Measurements from ENCODE around the gene MACROH2A1. TPM values are rescaled to one million over a fixed set of nuclear protein-coding genes. Genes with fewer than 3 reads are reported as not detected.
A peak's percentile ranks its signal among the peaks of the same experiment; 100 is the strongest.

Gene MACROH2A1
- polyA plus RNA-seq, 6 donors from 2014 or later, result 85.2 to 170 (median 120) TPM

GRCh38 chr5:135391116-135391868 is 7.7 kb downstream of the MACROH2A1 start:
- Mint-ChIP-seq H3K4me3 (peak overlapping the region in 1 of 8 donors; percentile 16), H3K27me3 (no peaks in the 10 kb centered on the region), H3K36me3 (peaks cover 22 to 26% of the 10 kb centered on the region in 2 donors), H3K4me1 (peaks cover 67 to 84% (median 77%) of the 10 kb centered on the region in 3 donors), H3K27ac (peak overlapping the region in 4 of 6 donors; percentile 34 to 89 (median 60)), H3K9me3 (no peaks in the 10 kb centered on the region)
- DNase-seq (no peak), ATAC-seq (ENCODE audit: low read depth in 2 of 2) (no peak)

GRCh38 chr5:135388860-135389435 is 10.1 kb downstream of the MACROH2A1 start:
- H3K27ac Mint-ChIP-seq, result no peak overlapping the region
- no peak for DNase-seq
- H3K4me1 Mint-ChIP-seq, result peaks cover 50 to 66% (median 58%) of the 10 kb centered on the region in 3 donors
- H3K36me3 Mint-ChIP-seq, result peaks cover 26 to 30% of the 10 kb centered on the region in 2 donors
- H3K9me3 Mint-ChIP-seq, result no peaks in the 10 kb centered on the region
- H3K27me3 Mint-ChIP-seq, result no peaks in the 10 kb centered on the region
- H3K4me3 Mint-ChIP-seq, result no peak overlapping the region
- no peak for ATAC-seq (ENCODE audit: low read depth in 2 of 2)

GRCh38 chr5:135387629-135387960 is 11.4 kb downstream of the MACROH2A1 start:
- peaks cover 30 to 35% of the 10 kb centered on the region in 2 donors for H3K36me3 Mint-ChIP-seq
- no peaks in the 10 kb centered on the region for H3K27me3 Mint-ChIP-seq
- H3K27ac Mint-ChIP-seq, result peak overlapping the region in 3 of 6 donors; percentile 39 to 65 (median 51)
- ATAC-seq (ENCODE audit: low read depth in 2 of 2) (no peak), DNase-seq (no peak)
- no peaks in the 10 kb centered on the region for H3K9me3 Mint-ChIP-seq
- H3K4me1 Mint-ChIP-seq, result peaks cover 43 to 56% (median 44%) of the 10 kb centered on the region in 3 donors
- no peak overlapping the region for H3K4me3 Mint-ChIP-seq

- Mint-ChIP-seq H3K4me3 (peak overlapping the region in 2 of 8 donors; percentile 16 to 39), H3K27ac (peak overlapping the region in 2 of 6 donors; percentile 39 to 65), H3K9me3 (no peaks in the 10 kb centered on the region), H3K36me3 (peaks cover 31 to 40% of the 10 kb centered on the region in 2 donors), H3K4me1 (peaks cover 39 to 56% (median 41%) of the 10 kb centered on the region in 3 donors), H3K27me3 (no peaks in the 10 kb centered on the region)
- no peak for ATAC-seq (ENCODE audit: low read depth in 2 of 2)
- no peak for DNase-seq
Measured at GRCh38 chr5:135386886-135387628, 12.0 kb downstream of the MACROH2A1 start.

GRCh38 chr5:135386096-135386495 is 12.9 kb downstream of the MACROH2A1 start:
- DNase-seq (no peak), ATAC-seq (ENCODE audit: low read depth in 2 of 2) (no peak)
- Mint-ChIP-seq H3K27ac (no peak overlapping the region), H3K27me3 (no peaks in the 10 kb centered on the region), H3K4me1 (peaks cover 31 to 48% (median 33%) of the 10 kb centered on the region in 3 donors), H3K4me3 (peak overlapping the region in 1 of 8 donors; percentile 29), H3K36me3 (peaks cover 27 to 47% of the 10 kb centered on the region in 2 donors), H3K9me3 (no peaks in the 10 kb centered on the region)

DNA sequence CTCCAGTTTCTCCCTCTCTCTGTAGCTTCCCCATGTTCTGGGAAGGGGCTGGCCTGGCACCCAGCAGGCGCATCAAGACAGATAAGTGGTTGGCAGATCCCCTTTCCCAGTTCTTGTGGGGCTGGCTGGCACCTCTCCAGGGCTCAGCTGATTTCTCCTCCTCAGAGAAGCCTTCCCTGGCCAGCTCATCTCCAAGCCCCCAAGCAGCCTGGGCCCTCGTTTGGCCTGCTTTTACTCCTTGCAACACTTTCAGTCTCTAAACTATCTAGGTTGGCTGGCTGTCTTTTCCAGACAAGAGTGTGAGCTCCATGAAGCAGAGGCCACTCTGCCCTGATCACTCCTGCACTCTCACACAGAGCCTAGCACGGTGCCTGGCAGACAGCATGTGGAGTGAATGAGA is 13.5 kb downstream of the MACROH2A1 start:
- H3K9me3 Mint-ChIP-seq, result no peaks in the 10 kb centered on the region
- DNase-seq, result no peak
- H3K27me3 Mint-ChIP-seq, result no peaks in the 10 kb centered on the region
- peaks cover 31 to 48% (median 32%) of the 10 kb centered on the region in 3 donors for H3K4me1 Mint-ChIP-seq
- no peak for ATAC-seq (ENCODE audit: low read depth in 2 of 2)
- no peak overlapping the region for H3K4me3 Mint-ChIP-seq
- peaks cover 27 to 47% of the 10 kb centered on the region in 2 donors for H3K36me3 Mint-ChIP-seq
- H3K27ac Mint-ChIP-seq, result peak overlapping the region in 1 of 6 donors; percentile 58

- Mint-ChIP-seq H3K4me1 (peaks cover 24 to 44% (median 26%) of the 10 kb centered on the region in 3 donors), H3K27ac (no peak overlapping the region), H3K4me3 (no peak overlapping the region), H3K27me3 (no peaks in the 10 kb centered on the region), H3K36me3 (peaks cover 23 to 47% of the 10 kb centered on the region in 2 donors), H3K9me3 (no peaks in the 10 kb centered on the region)
- ATAC-seq (ENCODE audit: low read depth in 2 of 2), result no peak
- DNase-seq, result no peak
Measured at GRCh38 chr5:135384898-135385297, 14.1 kb downstream of the MACROH2A1 start.

GRCh38 chr5:135383803-135384495 is 15.1 kb downstream of the MACROH2A1 start:
- H3K9me3 Mint-ChIP-seq, result no peaks in the 10 kb centered on the region
- DNase-seq (no peak), ATAC-seq (ENCODE audit: low read depth in 2 of 2) (no peak)
- H3K36me3 Mint-ChIP-seq, result peaks cover 27 to 41% of the 10 kb centered on the region in 2 donors
- no peak overlapping the region for H3K4me3 Mint-ChIP-seq
- H3K27me3 Mint-ChIP-seq, result no peaks in the 10 kb centered on the region
- H3K4me1 Mint-ChIP-seq, result peaks cover 24 to 40% (median 27%) of the 10 kb centered on the region in 3 donors
- H3K27ac Mint-ChIP-seq, result peak overlapping the region in 1 of 6 donors; percentile 28

DNA sequence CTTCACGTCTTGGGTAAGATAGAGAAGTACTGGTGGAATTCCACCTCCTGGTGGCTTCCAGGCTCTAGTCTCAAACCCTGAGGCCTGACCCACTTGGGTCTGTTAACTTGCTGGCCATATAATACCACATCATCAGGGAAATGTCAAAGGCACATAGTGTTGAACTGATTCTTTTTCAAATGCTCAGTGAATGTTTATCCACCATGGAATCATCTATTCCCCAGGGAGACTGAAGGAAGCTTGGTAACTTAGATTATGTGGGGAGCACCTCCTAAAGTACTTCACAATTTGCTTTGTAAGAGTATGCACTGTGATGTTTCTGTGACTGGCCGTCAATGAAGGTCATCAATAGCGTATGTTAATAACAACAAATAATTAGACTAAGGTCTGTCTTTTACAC is 16.1 kb downstream of the MACROH2A1 start:
- Mint-ChIP-seq H3K4me3 (no peak overlapping the region), H3K9me3 (no peaks in the 10 kb centered on the region), H3K27ac (no peak overlapping the region), H3K27me3 (no peaks in the 10 kb centered on the region), H3K36me3 (peaks cover 20 to 32% of the 10 kb centered on the region in 2 donors), H3K4me1 (peaks cover 19 to 43% (median 36%) of the 10 kb centered on the region in 3 donors)
- no peak for DNase-seq
- no peak for ATAC-seq (ENCODE audit: low read depth in 2 of 2)

GRCh38 chr5:135382106-135382790 is 16.8 kb downstream of the MACROH2A1 start:
- no peak for DNase-seq
- Mint-ChIP-seq H3K4me3 (no peak overlapping the region), H3K27ac (no peak overlapping the region), H3K4me1 (peaks cover 16 to 41% (median 33%) of the 10 kb centered on the region in 3 donors), H3K9me3 (no peaks in the 10 kb centered on the region), H3K36me3 (peaks cover 19 to 28% of the 10 kb centered on the region in 2 donors), H3K27me3 (no peaks in the 10 kb centered on the region)
- no peak for ATAC-seq (ENCODE audit: low read depth in 2 of 2)

DNA sequence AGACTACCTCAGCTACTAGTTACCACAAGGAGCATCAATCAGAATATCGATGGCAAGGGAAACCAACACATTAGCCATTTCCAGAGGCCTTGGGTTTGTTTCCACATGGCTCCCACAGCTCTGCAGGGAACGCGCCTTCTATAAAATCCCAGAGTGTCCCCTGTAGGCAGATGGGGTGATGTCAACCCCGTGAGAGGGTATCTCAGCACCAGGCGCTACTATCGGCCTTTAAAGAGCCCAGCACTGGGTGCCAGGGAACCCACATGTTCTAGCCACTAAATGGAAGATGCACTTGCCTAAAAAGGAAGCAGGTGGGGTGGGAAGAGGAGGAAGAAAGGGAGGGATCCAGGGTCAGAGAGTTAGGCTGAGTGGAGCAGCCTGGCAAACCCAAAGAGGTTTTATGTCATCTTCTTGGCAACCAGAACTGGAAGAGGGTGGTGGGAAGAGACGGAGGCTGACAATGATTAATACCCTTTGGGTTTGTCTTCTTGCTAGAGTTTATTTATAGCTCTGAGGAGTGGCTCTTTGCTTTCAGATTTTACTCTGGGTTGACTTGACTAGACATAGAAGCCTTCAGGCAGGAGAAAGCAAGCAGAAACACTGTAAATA is 19.9 kb downstream of the MACROH2A1 start:
- Mint-ChIP-seq H3K27me3 (no peaks in the 10 kb centered on the region), H3K4me3 (peak overlapping the region in 1 of 8 donors; percentile 19), H3K27ac (peak overlapping the region in 2 of 6 donors; percentile 87 to 95), H3K4me1 (peaks cover 7 to 35% (median 22%) of the 10 kb centered on the region in 3 donors), H3K9me3 (no peaks in the 10 kb centered on the region), H3K36me3 (peaks cover 22 to 28% of the 10 kb centered on the region in 2 donors)
- no peak for ATAC-seq (ENCODE audit: low read depth in 2 of 2)
- DNase-seq, result no peak

Measured in naive B cell (primary cell).